Brain microvascular endothelial cell (primary cell): ENCODE results near the gene RAB6A.

Experiments used
- DNase-seq: peaks from one replicate; pipeline ENCODE4 v3.0.0-alpha.2; 2020
- H3K27ac ChIP-seq: fragments of 250-450 bp; sonication (Bioruptor Pico); 2 replicates; pipeline ENCODE4 v1.5.1; 2020; ENCODE audit warnings: mild to moderate bottlenecking, moderate library complexity
- H3K27me3 ChIP-seq: fragments of 250-450 bp; sonication (Bioruptor Pico); replicated peaks from 2 replicates; pipeline ENCODE4 v1.5.1; 2020; ENCODE audit warnings: mild to moderate bottlenecking
- H3K36me3 ChIP-seq: fragments of 250-450 bp; sonication (Bioruptor Pico); replicated peaks from 2 replicates; pipeline ENCODE4 v1.5.1; 2020; ENCODE audit warnings: mild to moderate bottlenecking
- H3K4me3 ChIP-seq: 2 replicates; pipeline ENCODE4 v1.5.1; 2011; ENCODE audit warnings: low read depth, mild to moderate bottlenecking, control low read depth, low read length, moderate library complexity
- in situ Hi-C: cut with HindIII; loops from 2 replicates; pipeline ENCODE4 v1.10.0; 2017; ENCODE audit warnings: low sequenced_read_pairs, low pct_ligation_motif_present
- TF ChIP-seq, protein P1 (sequence below): IDR thresholded peaks from 2 replicates; pipeline ENCODE4 v1.5.1; 2011; ENCODE audit warnings: low read depth, mild to moderate bottlenecking, moderate library complexity, low read length, control low read depth, inconsistent platforms; ENCODE audit errors: missing control alignments

RAB6A gene

GRCh38 chr11:73625696-73626318 lies 135.1 kb downstream of the RAB6A start:
- Histone ChIP-seq H3K27me3 (no peaks in the 10 kb centered on the region), H3K36me3 (no peaks in the 10 kb centered on the region), H3K27ac (no peak overlapping the region), H3K4me3 (peak overlapping the region; percentile 32)
- in situ Hi-C loops, result no loop called here
- peak; percentile 59 for DNase-seq
- TF ChIP-seq, protein P1, sequence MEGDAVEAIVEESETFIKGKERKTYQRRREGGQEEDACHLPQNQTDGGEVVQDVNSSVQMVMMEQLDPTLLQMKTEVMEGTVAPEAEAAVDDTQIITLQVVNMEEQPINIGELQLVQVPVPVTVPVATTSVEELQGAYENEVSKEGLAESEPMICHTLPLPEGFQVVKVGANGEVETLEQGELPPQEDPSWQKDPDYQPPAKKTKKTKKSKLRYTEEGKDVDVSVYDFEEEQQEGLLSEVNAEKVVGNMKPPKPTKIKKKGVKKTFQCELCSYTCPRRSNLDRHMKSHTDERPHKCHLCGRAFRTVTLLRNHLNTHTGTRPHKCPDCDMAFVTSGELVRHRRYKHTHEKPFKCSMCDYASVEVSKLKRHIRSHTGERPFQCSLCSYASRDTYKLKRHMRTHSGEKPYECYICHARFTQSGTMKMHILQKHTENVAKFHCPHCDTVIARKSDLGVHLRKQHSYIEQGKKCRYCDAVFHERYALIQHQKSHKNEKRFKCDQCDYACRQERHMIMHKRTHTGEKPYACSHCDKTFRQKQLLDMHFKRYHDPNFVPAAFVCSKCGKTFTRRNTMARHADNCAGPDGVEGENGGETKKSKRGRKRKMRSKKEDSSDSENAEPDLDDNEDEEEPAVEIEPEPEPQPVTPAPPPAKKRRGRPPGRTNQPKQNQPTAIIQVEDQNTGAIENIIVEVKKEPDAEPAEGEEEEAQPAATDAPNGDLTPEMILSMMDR, result peak; percentile 96
